ENCODE data around the gene IGFL2.
"Not testable (repeated sequence)": the region's sequence is repeated elsewhere in the genome, so short reads cannot be mapped to it uniquely, and the experiment has no call there.

The IGFL2 gene

GRCh38 chr19:46206682-46207081 is 58.6 kb downstream of the IGFL2 start:
- TF ChIP-seq CTCF (IDR thresholded peaks at IDR 0.05; ENCODE audit: low read depth, low read length) = no peak
- H3K4me3 ChIP-seq (ENCODE audit: low read depth, low read length) = no peak overlapping the region

GRCh38 chr19:46207858-46208257 is 59.8 kb downstream of the IGFL2 start:
- H3K4me3 ChIP-seq (ENCODE audit: low read depth, low read length) = not testable (repeated sequence)

- H3K4me3 ChIP-seq (ENCODE audit: low read depth, low read length) = no peak overlapping the region
- TF ChIP-seq CTCF (IDR thresholded peaks at IDR 0.05; ENCODE audit: low read depth, low read length) = no peak
Observed at GRCh38 chr19:46209051-46209450, 61.0 kb downstream of the IGFL2 start.

GRCh38 chr19:46209472-46209871 is 61.4 kb downstream of the IGFL2 start:
- H3K4me3 ChIP-seq (ENCODE audit: low read depth, low read length) = no peak overlapping the region
- no peak for TF ChIP-seq CTCF (IDR thresholded peaks at IDR 0.05; ENCODE audit: low read depth, low read length)

- no peak for TF ChIP-seq CTCF (IDR thresholded peaks at IDR 0.05; ENCODE audit: low read depth, low read length)
- H3K4me3 ChIP-seq (ENCODE audit: low read depth, low read length) = no peak overlapping the region
Observed at GRCh38 chr19:46210669-46211068, 62.6 kb downstream of the IGFL2 start.
